GM11168 (cell line): ENCODE data around the gene GPR55.

Experiments
- in situ Hi-C: fragments of 300-500 bp; cut with MboI; formaldehyde crosslinking; loops from one replicate; pipeline ENCODE4 v1.12.0; 2022; ENCODE audit warnings: low sequenced_read_pairs; ENCODE audit not compliant: unreplicated experiment

GPR55 gene

GRCh38 chr2:230890646-230891045, 34.4 kb downstream of the GPR55 start:
- in situ Hi-C loops, result no loop called here

GRCh38 chr2:230889911-230890601, 35.0 kb downstream of the GPR55 start:
- in situ Hi-C loops, result no loop called here

GRCh38 chr2:230888824-230889400, 36.1 kb downstream of the GPR55 start:
- in situ Hi-C loops, result no loop called here

- in situ Hi-C loops, result no loop called here
These were observed 37.7 kb downstream of the GPR55 start for GRCh38 chr2:230887342-230887741.

- in situ Hi-C loops, result no loop called here
These were observed 38.4 kb downstream of the GPR55 start for GRCh38 chr2:230886671-230887071.

GRCh38 chr2:230886206-230886605, 38.8 kb downstream of the GPR55 start:
- in situ Hi-C loops, result no loop called here

GRCh38 chr2:230885463-230886130, 39.4 kb downstream of the GPR55 start:
- in situ Hi-C loops, result no loop called here

GRCh38 chr2:230881840-230882239, 43.2 kb downstream of the GPR55 start:
- in situ Hi-C loops, result no loop called here

GRCh38 chr2:230879891-230880290, 45.2 kb downstream of the GPR55 start:
- in situ Hi-C loops, result no loop called here

- in situ Hi-C loops, result no loop called here
These were observed 45.7 kb downstream of the GPR55 start for GRCh38 chr2:230879271-230879882.

GRCh38 chr2:230878599-230879188, 46.3 kb downstream of the GPR55 start:
- in situ Hi-C loops, result no loop called here

GRCh38 chr2:230877759-230878598, 47.1 kb downstream of the GPR55 start:
- in situ Hi-C loops, result no loop called here

- in situ Hi-C loops, result no loop called here
These were observed 47.8 kb downstream of the GPR55 start for GRCh38 chr2:230877116-230877758.

GRCh38 chr2:230875347-230876315, 49.4 kb downstream of the GPR55 start:
- in situ Hi-C loops, result no loop called here

GRCh38 chr2:230874876-230875275, 50.2 kb downstream of the GPR55 start:
- in situ Hi-C loops, result no loop called here

GRCh38 chr2:230874456-230874855, 50.6 kb downstream of the GPR55 start:
- in situ Hi-C loops, result no loop called here

- in situ Hi-C loops, result no loop called here
These were observed 51.2 kb downstream of the GPR55 start for GRCh38 chr2:230873661-230874401.
